DMS79 (cell line): ENCODE measurements around the gene RGCC.
"Not testable (repeated sequence)": the region's sequence is repeated elsewhere in the genome, so short reads cannot be mapped to it uniquely, and the experiment has no call there.

Experiments
- DNase-seq: peaks from one replicate; lab custom pipeline; 2025; lab: John Stamatoyannopoulos, UW

Gene RGCC, protein sequence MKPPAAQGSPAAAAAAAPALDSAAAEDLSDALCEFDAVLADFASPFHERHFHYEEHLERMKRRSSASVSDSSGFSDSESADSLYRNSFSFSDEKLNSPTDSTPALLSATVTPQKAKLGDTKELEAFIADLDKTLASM

DNA sequence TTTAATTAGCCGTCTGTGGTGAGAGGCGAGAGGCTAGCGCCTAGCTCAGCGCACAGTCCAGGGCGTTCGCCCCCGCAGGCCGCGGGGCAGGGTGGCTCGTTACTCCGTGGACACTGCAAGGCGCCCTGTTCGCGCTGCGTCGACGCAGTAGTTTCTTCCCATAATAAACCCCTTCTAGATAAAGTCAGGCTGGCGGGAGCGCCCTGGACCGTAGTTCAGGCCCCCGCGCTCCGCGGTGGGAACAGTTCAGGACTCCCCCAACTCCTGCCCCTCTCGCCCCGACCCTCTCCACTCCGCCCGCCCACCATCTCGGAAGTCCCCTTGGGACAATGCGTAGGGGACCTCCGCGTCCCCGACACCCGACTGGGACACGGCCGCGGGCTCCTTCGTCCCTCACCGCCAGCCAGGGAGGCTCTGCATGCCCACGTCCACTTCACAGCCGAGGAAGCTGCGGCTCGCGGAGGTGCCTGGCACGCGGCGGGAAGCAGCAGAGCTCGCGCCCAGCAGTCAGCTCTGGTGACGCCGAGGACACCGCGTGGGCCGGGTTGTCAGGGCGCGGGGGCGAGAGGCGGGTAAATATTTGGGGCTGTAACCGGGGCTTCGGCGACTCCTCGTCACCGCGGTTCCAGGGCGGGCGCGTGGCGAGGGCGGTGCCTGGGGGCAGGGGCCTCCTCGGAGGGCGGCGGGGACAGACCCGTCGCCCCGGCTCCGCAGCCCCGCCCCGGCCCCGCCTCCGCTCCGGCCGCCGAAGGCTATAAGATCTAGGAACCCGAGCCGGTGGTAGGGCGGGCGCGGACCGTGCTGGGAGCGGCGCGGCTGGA, at the start of gene RGCC:
RGCC (plus strand) TSS at position 783 of the 821 bp plus-strand sequence. CDS start 158 bp downstream, outside the sequence.
- no peak for DNase-seq

DNA sequence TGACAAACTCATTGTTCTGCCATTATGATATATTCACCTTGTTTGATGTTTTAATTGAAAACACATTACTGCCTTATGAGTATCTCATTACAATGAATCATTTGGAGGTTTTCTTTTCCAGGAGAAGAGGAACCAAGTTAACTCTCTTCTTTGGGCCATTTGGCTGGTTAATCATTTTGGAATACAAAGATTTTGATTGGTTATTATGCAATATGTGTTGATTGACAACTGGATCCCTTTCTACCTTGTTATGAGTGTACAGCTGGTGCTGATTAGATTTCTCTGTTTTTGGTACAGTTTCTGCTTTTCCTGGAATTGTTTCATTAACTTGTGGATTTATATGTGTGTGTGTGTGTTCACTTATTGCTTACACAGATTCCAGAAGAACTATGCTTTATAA, 49.2 kb upstream of the RGCC start:
- DNase-seq, result no peak

DNA sequence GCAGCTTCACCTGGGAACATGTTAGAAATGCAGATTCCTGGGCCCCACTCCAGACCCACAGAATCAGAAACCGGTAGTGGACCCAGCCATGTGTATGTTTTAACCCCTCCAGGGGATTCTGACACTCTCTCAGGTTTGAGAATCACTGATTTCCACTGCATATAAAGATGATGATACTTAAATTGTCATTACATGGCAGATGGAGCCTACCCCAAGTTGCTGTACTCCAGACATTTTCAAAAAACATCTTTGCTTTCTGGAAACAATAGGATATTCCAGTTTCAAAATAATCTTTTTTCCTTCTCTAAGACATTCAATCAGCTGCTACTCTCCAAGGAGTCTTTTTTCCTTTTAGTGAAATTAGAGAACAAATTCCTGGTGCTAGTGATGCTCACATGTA, 48.6 kb upstream of the RGCC start:
- DNase-seq, result no peak

DNA sequence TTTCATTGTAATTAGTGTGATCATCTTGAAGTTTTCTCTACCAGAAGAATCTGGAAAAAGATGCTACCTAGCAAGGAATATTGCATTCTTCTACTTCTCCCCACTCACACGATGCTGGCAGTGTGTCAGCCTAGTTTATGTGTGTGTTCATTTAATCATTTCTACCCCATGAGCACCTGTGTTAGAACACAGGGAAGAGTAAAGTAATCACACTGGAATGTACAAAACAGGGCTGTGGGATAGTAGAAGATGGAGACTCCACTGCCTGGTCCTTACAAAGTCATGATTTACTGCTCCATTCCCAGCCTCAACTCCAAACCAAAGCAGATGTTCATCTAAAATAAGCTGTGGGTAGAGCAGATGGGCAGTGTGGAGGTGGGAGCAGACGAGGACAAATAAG, 47.7 kb upstream of the RGCC start:
- DNase-seq, result no peak

DNA sequence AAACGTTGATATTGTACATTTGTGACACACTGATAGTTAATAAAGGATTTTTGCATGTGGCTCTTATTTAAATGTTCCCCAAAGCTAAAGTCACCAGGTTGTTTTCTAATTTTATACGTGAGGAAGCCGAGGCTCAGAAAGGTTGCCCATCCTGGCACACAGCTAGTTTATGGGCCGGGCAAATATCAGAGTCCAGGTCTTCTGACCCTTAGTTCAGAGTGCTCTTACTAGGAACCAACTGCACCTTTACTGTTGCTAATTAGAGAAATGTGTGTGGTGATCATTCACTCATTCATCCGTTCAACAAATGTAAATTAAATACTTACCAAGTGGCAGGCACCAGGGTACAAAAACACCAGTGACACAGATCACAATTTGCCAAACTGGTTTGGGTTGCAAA, 46.3 kb upstream of the RGCC start:
- DNase-seq, result no peak

DNA sequence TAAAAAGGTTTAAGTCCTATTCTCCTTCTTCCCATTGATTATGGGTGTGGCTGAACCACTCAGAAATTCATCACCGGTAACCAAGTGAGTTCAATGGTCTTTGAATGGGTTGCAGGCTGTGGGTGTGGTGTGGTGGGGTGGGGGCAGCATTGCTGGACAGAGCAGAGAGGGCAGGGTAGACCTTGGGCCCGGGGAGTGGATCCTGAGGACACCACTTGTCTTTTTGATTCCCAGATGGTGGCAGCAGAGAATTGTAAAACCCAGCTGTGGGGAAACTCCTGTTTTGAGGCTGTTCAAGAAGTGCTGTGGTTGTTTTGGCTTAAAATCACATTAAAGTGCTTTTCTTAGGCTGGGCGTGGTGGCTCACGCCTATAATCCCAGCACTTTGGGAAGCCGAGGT, 45.8 kb upstream of the RGCC start:
- no peak for DNase-seq

DNA sequence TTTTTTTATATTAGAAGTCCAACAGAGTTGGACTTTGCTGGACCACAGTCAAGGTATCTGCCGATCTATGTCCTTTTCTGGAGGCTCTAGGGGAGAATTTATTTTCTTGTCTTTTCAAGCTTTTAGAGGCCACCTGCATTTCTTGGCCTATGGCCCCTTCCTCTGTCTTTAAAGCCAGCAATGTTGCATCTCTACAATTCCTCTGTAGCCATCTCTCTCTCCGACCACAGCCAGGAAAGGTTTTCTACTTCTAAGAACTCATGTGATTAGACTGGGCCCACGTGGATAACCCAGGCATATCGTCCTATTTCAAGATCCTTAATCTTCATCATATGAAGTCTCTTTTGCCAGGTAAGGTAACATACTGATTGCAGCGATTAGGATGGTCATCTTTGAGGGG, 43.5 kb upstream of the RGCC start:
- DNase-seq, result no peak

DNA sequence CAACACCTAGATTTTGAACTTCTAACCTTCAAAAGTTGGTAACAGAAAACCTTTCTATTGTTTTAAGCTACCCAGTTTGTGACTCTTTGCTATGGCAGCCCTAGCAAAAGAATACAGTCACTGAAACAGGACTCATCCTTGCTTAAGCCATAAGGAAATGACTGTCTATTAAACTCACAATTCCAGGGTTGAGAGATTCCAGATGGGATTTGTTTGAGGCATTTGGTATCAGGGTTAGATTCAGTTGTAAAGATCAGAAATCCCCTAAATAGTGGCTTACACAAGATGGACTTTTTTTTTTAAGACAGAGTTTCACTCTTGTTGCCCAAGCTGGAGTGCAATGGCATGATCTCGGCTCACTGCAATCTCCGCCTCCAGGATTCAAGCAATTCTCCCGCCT, 41.1 kb upstream of the RGCC start:
- no peak for DNase-seq

DNA sequence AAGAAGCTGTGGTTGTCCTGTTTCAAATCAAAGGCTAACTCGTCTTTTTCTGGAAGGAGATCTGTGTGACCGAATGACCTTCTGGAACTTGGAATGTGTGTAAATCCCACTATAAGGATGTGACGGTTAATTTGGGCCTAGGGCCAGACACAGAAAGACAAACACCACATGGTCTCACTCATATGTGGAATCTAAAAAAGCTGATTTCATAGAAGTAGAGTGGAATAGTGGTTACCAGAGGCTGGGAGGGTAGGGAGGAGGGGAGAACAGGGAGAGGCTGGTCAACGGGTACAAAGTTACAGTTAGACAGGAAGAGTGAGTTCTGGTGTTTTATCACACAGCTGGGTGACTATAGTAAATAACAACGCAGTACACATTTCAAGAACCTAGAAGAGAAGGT, 39.3 kb upstream of the RGCC start:
- DNase-seq, result no peak

DNA sequence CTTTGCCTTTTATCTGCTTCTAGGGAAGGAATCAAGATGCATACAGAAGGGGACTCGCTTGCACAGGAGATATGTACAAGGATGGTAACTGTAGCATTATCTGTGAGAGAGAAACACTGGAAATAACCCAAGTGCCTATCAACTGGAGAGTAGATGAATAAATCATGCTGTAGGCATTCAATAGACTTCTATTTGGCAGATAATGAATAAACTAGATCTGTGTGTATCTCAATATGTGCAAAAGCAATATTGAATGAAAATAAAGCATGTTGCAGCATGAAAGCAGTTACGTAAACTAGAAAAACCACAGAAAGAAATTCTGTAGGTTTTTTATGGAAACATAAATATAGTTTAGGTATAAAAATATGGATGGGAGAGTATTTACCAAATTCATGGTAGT, 38.6 kb upstream of the RGCC start:
- no peak for DNase-seq

DNA sequence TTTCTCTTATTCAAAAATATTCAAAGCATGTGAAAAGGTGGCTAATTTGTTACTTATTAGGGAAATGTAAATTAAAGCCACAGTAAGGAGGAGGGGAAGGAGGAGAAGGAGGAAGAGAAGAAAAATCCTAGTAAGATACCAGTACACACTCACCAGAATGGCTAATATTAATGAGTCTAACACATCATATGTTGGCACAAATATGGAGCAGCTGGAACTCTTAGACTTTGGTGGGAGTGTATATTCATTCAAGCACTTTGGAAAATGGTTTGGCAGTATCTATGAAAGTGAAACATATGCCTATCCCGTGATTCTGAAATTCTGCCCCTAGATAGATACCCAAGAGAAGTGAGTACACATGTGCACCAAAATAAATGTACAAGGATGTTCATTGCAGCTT, 38.1 kb upstream of the RGCC start:
- DNase-seq, result no peak

DNA sequence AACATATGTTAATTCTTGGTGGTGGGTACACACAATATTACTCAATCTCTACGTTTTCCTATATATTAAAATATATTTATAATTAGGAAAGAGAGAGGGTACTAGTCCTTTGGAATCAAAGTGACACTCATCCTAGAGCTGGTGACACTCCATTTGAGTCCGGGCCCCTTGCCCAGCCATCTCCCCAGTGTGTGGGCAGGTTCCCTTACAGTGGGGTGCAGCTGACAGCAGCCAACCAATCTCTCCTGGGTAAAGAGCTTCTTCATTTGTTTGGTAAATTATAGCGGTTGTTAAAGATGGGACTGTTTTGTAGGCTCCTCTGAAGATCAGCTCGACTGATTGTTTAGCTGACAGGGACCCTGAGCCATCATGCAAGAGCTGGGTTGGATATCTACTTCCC, 37.2 kb upstream of the RGCC start:
- no peak for DNase-seq

DNA sequence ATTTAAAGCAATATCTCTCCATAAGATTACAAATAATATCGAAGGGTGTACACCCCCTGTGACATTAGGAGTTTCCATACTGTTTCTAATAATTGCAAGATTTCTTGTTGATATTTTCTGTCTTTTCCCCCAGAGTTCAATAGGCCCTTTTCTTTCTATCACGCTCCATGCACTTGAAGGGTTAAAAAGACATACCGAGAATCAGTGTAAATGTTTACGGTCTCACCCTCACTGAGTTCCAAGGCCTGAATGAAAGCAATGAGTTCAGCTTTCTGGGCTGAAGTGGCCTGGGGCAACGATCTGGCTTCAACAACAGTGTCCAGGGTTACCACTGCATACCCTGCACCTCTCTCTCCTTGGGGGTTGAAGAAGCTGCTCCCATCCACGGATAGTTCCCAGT, 36.0 kb upstream of the RGCC start:
- DNase-seq, result not testable (repeated sequence)

DNA sequence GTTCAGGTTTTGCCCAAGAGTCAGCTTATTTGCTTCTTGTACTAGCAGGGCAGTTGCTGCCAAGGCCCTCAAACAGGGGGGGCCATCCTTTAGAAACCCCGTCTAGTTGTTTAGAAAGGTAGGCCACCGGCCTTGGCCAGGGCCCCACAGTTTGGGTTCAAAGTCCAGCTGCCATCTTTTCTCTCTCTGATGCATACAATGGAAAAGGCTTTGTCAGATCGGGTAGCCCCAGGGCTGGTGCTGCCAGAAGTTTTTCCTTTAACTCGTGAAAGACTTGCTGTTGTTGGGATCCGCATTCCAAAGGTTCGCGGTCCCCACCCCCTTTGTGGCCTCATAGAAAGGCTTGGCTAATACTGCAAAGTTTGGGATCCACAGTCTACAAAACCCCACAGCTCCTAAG, 35.4 kb upstream of the RGCC start:
- DNase-seq, result not testable (repeated sequence)

DNA sequence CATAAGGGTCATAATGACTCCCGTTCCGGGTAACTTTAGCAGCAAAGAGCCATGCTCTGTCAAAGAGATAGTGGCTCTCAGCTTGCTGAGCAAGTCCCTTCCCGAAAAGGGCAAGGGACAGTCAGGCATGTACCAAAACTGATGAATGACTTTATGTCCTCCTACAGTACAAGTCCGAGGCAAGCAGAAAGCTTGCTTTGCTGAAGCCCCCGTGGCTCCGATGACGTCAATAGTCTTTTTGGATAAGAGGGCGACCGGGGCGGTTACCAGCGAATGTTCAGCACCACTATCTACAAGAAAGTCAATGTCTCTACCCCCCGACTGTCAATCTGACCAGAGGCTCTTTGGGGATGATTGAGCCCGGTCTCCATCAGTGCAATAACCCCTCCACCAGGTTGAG, 34.1 kb upstream of the RGCC start:
- DNase-seq, result not testable (repeated sequence)

DNA sequence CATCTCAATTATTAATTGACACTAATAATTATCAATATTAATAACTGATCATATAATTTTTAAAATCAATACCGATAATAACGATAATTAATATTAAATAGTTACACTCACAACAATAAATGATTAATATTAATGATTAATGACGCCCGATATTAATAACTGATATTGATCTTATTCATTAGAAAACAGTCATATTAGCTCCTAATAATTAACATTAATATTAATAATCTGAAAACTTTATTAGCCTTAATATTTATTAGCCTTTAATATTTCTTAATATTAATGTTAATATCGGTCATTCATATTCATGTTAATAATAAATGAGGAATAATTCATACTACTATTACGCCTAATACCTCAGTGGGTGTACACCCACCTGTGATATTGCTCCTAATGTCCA, 32.7 kb upstream of the RGCC start:
- not testable (repeated sequence) for DNase-seq

DNA sequence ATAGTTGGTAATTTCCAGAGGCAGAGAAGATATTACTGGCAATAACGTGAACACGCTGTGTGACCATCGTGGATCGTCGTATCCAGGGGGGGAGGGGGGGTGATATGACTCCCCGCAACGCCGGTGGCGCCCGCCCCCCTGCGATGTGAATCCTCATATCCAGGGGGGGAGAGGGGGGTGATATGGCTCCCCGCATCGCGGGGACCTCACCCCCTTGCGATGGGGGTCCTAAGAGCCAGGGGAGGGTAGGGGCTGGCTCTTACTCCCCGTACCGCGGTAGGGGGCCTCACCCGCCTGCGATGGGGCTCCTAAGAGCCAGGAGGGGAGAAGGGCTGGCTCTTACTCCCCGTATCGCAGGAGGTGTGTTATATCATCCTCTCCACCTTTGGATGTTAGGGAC, 31.3 kb upstream of the RGCC start:
- DNase-seq, result no peak

DNA sequence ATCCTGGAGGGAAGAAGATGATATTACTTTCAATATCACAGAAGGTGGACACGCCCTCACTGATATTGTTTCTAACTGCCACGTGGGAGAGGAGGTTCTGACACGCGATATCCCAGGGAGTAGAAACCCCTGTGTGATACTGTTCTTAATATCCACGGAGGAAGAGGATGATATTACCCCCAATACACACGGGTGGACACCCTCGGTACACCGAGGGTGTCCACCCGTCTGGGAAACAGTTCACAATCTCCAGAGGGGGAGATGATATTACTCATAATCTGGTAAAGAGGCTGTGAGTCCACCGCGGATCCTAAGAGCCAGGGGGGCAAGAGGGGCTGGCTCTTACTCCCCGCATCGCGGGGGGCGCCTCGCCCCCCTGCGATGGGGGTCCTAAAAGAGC, 29.7 kb upstream of the RGCC start:
- no peak for DNase-seq

DNA sequence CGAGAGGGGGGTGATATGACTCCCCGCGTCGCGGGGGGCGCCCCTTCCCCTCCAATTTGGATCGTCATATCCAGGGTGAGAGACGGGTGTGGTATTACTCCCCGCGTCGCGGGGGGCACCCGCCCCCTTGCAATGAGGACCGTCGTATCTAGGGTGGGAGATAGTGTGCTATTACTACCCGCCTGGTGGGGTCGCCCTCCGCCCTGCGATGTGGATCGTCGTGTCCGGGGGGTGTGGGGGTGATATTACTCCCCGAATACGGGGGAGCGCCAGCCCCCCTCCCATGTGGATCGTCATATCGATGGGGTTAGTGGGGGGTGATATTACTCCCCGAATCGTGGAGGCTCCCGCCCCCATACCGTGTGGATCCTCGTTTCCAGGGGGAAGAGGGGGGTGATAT, 29.2 kb upstream of the RGCC start:
- DNase-seq, result no peak

DNA sequence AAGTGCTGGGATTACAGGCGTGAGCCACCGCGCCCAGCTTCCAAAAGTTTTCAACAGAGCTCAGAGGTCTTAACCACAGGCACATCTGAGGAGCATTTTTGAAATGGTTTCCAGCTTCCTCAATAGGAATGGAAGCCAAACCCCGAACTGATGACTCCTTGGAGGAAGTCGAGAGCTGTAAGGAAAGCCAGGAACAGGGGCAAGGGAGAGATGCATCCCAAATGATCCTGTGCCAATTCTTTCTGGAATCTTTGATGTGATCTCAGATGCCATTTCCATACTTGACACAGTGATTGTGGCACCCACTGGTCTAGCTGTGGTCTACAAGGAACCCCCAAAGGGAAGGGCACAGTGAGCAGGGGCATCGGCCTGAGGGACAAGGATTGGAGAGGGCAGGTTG, 23.3 kb upstream of the RGCC start:
- not testable (repeated sequence) for DNase-seq

DNA sequence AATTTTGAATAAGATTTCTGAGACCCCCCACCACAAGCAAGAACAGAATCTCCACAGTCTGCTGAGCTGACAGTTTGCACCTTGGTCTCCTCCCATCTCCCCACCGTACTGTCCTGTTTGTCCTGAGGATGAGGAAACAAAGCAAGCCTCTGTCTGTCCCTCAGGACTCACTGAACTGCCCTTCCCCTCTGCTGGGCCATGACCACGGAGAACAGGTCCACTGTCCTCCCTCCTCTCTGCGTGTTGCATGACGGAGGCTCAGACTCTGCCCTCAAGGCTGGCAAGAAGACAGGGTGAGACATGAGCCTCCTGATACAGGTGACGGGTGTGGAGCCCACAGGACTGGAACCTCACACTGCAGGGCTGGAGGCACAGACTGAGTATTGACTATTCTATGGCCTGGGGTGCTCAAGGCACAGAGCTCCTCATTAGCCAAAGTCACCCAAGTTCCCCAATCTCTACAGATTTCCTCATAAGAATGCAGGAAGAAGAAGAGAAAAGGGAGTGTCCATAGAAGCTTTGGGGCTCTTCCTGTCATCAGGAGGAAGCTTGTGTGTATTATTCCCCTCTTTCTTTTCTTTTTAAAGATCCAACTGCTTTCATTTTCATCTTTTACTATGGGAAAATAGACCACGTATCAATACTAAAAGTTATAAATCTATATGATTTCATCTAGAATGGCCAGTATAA, 22.4 kb upstream of the RGCC start:
- no peak for DNase-seq

DNA sequence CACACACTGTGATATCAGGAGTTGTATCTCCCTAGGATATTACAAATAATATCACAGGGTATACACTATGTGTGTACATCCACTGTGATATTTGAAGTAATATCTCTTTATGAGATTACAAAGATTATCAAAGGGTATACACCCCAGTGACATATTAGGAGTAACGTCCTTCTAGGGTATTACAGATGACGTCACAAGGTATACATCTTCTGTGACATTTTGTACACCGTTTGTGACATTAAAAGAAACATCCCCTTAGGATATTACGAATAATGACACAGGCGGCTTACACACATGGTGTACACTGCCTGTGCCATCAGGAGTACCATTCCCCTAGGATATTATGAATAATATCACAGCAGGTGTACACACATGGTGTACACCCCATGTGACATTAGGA, 13.4 kb upstream of the RGCC start:
- no peak for DNase-seq

DNA sequence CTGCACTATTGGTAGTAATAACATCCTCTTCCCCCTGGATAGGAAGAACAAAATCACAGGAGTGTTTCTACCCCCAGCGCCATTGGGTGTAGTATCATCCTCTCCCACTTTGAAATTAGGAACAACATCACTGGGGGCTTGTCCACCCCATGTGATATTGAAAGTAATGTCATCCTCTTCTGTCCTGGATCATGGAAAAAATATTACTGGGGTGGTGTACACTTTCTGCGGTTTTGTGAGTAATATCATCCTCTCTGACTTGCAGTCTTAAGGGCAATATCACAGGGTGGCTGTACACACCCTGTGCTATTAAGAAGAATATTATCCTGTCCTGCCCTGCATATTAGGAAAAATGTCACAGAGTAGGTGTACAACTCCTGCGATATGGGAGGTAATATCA, 4.9 kb upstream of the RGCC start:
- no peak for DNase-seq
